HG02981 (cell line): ENCODE results near the gene C17orf113.
"Not testable (repeated sequence)": the region's sequence is repeated elsewhere in the genome, so short reads cannot be mapped to it uniquely, and the experiment has no call there.

Experiments
- ATAC-seq: cut with Tn5 transposase; IDR thresholded peaks from one replicate; pipeline ENCODE4 v1.9.1; 2021; ENCODE audit warnings: mild to moderate bottlenecking, moderate library complexity; ENCODE audit not compliant: unreplicated experiment

C17orf113 gene

DNA sequence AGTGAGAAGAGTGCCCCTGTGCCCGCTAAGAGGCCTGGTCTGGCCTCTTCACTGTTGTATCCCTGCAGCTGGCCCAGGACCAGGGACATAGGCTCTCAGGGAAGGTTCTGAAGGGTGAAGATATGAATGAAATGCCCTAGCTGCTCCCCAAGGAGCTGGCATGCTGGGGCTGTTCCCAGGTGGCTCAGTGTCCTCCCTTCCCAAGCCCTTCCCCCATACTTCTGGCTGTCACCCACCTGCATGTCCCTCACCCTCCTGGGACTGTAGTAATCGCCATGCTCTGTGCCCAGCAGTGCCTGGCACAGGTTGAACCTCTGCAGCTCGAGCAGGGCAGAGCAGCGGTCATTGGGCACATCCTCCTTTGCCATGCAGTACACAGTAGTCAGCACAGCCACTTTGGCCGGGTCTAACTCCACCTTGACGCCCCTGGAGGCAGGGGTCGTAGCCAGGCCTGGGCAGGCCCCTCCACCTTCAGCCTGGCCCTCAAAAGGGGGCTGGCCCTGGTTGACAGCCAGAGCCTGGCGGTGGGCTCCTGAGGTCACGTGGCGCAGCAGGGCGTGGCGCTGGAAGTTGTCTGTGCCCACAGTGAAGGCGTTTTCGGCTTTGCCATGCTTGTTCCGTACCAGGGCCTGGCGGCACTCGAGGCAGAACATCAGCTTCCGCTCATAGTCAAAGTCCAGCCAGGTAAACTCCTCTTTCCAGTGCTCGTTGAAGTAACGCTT, 7.6 kb downstream of the C17orf113 start:
- no peak for ATAC-seq

DNA sequence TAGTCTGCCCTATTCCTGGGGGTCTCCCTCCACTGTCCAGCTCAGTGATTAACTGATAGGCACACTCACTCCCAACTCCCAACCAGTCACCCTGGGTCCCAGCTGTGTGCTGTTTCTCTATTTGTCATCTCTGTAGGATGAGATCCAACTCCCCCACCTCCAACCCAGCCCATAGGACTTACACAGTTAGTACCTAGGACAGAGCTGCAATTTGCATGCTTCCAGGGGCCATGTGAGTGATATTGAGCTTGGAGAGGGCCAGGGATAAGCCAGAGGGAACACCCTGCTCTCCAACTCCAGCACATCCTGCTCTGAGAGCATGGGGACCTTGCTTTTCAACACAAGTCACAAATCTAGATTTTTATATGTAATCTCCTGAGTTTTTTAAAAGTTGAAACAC, 8.8 kb downstream of the C17orf113 start:
- no peak for ATAC-seq

DNA sequence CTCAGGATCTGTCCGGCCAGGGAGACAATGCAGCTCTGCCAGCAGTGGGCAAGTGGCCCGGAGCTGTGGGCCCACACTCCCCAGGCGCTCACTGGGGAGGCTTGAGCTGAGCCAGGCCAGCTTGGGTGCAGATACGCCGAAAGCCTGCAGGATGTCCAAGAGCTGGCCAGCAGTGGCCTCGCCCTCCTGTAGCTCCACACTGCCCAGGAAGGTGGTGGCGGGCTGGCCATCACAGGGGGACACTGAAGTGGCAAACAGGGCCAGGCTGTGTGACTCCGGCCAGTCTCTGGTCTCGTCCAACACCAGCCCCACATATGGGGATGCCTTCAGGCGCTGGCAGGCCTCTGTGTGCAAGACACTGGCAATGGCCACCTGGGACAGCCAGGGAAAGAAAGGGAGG, 9.6 kb downstream of the C17orf113 start:
- no peak for ATAC-seq

DNA sequence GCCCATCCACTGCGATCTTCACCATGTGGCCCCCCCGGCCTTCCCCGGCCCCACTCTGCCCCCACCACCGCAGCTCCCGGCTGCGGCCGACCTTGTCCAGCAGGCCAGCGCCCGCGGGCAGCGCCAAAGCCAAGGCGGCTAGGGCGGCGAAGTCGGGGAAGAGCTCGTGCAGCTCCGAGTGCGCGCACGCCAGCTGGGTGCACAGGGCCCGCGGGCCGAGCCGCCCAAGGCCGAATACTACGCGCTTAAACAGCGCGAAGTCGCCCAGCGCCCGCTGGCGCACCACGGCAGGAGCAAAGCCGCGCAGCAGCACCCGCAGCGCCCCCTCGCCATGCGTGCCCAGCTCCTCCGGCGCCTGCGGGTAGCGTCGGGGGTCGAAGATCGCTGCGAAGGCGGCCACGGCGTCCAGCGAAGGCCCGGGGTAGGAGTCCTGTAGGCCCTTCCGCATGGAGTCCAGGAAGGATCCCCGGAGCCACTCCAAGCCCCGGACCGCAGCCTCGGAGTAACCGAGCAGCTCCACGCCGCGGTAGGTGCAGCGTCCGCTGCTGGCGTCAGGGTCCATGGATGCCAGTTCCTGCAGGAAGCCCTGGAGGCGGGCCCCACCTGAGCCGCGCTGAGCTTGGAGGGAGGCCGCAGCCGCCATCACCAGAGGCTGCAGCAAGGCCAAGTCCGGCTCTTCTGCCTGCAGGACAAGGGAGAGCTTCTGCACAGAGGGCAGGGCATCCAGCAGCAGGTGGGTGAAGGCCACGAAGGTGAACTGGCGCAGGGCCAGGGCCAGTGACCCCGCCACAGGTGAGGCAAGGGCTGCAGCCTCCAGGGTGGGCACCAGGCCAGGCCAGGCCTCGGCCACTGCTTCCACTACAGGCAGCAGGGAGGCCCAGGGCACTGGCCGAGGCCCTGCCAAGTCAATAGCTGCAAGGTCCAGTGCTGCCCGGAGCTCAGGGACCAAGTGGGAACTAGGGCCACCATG, 10.3 kb downstream of the C17orf113 start:
- no peak for ATAC-seq

- ATAC-seq, result no peak
These were observed 12.0 kb downstream of the C17orf113 start for GRCh38 chr17:42038221-42038973.

- no peak for ATAC-seq
These were observed 16.3 kb downstream of the C17orf113 start for GRCh38 chr17:42034059-42034458.

- ATAC-seq, result no peak
These were observed 18.8 kb downstream of the C17orf113 start for GRCh38 chr17:42031584-42031983.

GRCh38 chr17:42028791-42029127, 21.6 kb downstream of the C17orf113 start:
- no peak for ATAC-seq

DNA sequence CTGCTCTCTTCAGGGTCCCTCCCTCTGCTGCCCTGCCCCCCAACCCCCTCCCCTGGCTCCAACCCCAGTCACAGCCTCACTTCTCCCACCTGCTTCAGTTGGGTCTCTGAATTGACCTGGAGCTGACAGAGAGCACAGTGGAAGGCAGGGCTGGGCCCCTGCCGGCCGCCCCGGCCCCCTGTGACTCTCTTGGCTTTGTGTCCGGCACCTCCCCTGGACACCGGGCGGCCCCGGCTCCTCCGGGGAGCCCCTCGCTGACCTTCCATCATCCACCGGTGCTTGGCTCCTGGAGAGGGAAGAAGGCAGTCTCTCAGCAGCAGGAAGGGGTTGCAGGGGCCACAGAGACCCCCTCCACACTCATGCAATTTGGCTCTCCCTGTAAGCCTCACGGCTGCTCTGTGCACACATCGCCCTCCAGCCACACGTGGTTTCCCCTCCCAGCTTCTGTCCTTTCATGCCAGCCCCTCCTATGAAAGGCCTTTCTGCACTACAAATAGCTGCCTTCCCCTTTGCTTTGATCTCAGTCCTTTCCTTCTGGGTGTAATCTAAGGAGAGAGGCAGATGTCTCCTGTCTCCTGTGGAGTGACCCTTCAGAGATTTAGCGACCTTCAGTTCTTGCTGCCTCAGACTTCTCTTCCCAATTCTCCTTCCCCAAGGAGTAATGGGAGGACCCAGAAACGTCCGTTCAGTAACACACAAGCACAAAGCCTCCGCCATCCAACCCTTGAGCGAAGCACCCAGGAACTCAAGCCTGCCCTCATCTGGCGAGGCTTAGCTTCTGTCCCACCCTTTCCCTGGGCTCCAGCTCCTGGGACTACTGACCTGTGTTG, 22.2 kb downstream of the C17orf113 start:
- ATAC-seq, result no peak

- ATAC-seq, result no peak
These were observed 22.9 kb downstream of the C17orf113 start for GRCh38 chr17:42027590-42027889.

DNA sequence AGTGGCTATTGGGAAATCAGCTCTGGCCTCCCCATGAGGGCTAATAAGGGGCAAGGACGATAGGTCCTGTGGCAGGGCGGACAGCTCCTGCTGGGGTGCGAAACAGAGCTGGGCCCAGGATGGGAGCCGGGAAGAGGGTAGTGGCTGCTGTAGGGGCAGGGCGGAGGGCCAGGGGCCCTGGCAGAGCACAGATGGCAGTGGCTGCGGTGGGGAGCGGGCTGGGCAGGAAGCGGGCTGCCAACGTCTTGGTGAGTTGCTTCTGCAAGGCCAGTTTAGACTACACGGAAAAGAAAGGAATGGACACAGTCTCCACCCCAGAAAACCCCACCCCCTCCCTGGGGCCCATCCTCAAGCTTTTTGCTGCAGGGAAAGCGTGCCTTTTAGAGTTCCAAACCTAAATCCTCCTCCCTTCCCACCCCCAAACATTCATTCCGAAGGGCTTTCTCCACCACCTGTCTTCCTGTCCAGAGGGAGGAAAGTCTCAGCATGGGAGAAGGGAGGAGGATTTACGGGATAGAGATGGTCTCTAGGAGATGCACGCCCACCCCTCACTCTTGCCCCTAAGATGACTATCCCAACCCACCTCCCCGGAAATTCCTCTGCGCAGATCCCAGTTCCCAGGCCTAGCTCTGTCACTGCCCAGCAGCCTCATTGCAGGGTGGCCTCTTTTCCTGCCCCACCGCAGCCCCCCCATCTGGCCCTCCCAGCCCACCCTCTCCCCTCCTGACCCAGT, 23.4 kb downstream of the C17orf113 start:
- ATAC-seq, result no peak

GRCh38 chr17:42025936-42026335, 24.5 kb downstream of the C17orf113 start:
- no peak for ATAC-seq

- no peak for ATAC-seq
These were observed 25.2 kb downstream of the C17orf113 start for GRCh38 chr17:42025191-42025579.

DNA sequence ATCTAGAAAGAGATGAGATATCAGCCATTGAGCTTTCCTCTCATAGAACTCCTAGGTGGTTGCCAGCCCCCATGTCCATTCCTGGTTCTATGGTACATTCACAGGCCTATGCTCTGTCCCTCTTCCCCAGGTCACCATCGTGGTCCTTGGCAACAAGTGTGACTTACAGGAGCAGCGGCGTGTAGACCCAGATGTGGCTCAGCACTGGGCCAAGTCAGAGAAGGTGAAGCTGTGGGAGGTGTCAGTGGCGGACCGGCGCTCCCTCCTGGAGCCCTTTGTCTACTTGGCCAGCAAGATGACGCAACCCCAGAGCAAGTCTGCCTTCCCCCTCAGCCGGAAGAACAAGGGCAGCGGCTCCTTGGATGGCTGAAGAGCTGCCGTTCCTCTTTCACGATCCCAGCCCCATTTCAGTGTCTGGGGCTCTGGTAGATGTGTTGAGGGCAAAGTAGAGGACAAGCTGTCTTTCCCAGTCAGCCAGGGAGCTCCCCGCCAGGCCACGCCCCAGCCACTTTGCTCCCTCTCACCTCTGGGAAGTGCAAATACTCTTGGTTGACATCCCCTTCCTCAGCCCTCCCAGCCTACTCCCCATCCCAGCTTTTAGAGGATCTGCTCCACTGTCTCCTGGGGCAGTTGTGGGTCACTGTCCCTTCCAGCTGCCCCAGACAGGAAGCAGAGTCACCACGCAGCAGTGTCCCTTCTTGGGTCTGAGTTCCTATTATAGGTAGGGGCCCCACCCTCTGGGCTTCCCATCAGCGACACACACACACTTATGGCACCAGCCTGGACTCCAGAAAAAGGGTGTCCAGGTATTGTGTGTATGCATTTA, 26.7 kb downstream of the C17orf113 start:
- ATAC-seq, result no peak

GRCh38 chr17:42020845-42021244, 29.6 kb downstream of the C17orf113 start:
- not testable (repeated sequence) for ATAC-seq

DNA sequence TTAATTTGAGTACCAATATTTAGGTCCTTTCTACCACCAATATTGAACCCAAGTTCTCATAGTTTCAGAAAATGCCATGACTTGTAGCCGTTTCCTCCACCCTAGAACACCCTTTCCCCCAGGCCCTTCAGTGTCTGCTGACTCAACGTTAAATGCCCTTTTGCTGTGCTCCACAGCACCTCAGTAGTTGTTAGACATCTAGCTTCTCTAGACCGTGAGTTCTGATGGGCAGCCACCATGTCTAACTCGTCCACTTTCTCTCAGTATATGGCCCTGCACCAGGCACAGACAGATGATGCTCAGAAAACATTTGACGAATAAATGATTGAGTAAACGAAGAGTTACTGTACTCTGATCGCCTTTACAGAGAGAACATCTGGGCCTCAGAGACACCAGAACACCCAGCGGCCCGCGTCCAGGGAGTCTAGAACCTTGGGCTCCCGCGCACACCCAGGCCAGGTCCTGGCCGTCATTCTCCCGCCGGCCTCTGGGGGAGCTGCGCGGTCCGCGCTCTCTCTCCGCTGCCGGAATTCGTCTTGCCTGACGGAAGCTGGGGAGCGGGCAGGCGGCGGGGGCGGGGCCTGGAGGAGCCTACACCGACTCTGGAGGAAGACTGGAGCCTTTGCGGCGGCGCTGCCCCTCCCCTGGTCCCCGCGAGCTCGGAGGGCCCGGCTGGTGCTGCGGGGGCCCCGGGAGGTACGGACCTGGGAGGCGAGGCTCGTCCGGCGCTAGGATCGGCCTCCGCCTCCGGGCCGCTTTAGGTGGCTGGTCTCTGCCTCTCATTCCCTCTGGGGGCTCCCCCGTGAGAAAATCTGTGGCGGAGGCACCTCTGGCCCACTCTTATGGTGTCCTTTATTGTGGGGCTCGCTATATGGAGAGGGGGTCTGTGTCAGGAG, 30.6 kb downstream of the C17orf113 start, which contains the start of gene NKIRAS2:
NKIRAS2 (plus strand) TSS at position 582 of the 896 bp plus-strand sequence. CDS start 1,488 bp downstream, outside the sequence.
- ATAC-seq, result peak; percentile 54

GRCh38 chr17:42018988-42019387, 31.4 kb downstream of the C17orf113 start:
- ATAC-seq, result no peak

DNA sequence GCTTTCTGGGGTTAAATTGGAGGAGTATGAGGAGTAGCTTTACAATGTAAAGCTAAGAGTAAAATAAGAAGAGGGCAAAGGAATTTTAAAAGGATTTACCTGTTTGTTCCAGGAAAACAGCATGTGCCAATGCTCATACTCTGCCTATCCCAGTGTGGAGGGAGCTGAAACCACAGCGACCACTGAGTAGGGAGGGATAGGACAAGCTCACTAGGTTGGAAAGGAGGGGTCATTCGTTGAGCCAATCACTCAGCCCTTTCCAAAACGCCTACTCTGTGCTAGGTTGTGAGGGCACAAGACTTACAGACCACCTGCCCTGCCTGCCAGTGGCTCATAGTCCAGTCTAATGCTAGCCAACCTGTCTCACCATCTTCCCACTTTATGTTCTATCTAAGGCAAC, 32.1 kb downstream of the C17orf113 start:
- ATAC-seq, result no peak
